Measurements from ENCODE around the gene LONP2. TPM values are rescaled to one million over a fixed set of nuclear protein-coding genes. Genes with fewer than 3 reads are reported as not detected.

Gene LONP2
- polyA plus RNA-seq, 3 donors = 21.5 to 35.6 (median 26.0) TPM

- TF ChIP-seq CTCF (IDR thresholded peaks at IDR 0.05) = no peak
- Mint-ChIP-seq H3K9me3 (no peaks in the 10 kb centered on the region), H3K4me1 (peaks cover 27% of the 10 kb centered on the region), H3K27ac (peak overlapping the region in 4 of 7 donors; percentile 23 to 87 (median 54)), H3K4me3 (no peak overlapping the region), H3K27me3 (ENCODE audit: low read depth in 3 of 3) (no peaks in the 10 kb centered on the region), H3K36me3 (peaks cover 23 to 40% of the 10 kb centered on the region in 2 donors)
- intact Hi-C loops (cut with micrococcal nuclease) = no loop called here
- H3K4me2 ChIP-seq (replicated peaks; ENCODE audit: extremely low read depth, low read length, poor library complexity, severe bottlenecking) = no peak overlapping the region
- H3K4me1 ChIP-seq (ENCODE audit: control insufficient read depth in 1 of 2, insufficient read depth in 2 of 2, low read length in 2 of 2) = peaks cover 15 to 21% of the 10 kb centered on the region in 2 donors
- H3K9me3 ChIP-seq (replicated peaks in 1 of 2; ENCODE audit: control insufficient read depth in 1 of 2, insufficient read depth in 1 of 2, low read length in 2 of 2) = no peaks in the 10 kb centered on the region
- no peak overlapping the region for H3K4me3 ChIP-seq (replicated peaks in 1 of 3; ENCODE audit: low read depth in 2 of 3, low read length in 3 of 3)
- H4K20me1 ChIP-seq (ENCODE audit: insufficient read depth, low read length) = peaks cover 91% of the 10 kb centered on the region
- H3K36me3 ChIP-seq (replicated peaks in 1 of 2; ENCODE audit: control insufficient read depth in 1 of 2, insufficient read depth in 2 of 2, low read length in 2 of 2) = peaks cover 19 to 39% of the 10 kb centered on the region in 2 donors
- WGBS (ENCODE audit: insufficient coverage) = 80% methylated on average over 9 of the region's 12 CpGs
- peaks cover 96% of the 10 kb centered on the region for H3K79me2 ChIP-seq (ENCODE audit: insufficient read depth, low read length)
- peak; percentile 17 to 34 (median 18) for DNase-seq
- H3K9ac ChIP-seq (ENCODE audit: insufficient read depth, low read length, poor library complexity, severe bottlenecking) = no peak overlapping the region
- H3K27me3 ChIP-seq (ENCODE audit: control insufficient read depth in 2 of 2, insufficient read depth in 2 of 2, low read length in 2 of 2) = no peaks in the 10 kb centered on the region
- no peak overlapping the region for H2AFZ ChIP-seq (ENCODE audit: insufficient read depth, low read depth, low read length, poor library complexity, severe bottlenecking)
- H3K27ac ChIP-seq (ENCODE audit: low read depth in 1 of 2, low read length in 2 of 2) = peak overlapping the region in 1 of 2 donors; percentile 66
These were observed 117.5 kb downstream of the LONP2 start for GRCh38 chr16:48361540-48362144.

- no peak for TF ChIP-seq CTCF (IDR thresholded peaks at IDR 0.05)
- H3K27ac Mint-ChIP-seq = peak overlapping the region; percentile 57 to 90 (median 84)
- H3K4me3 ChIP-seq (replicated peaks in 1 of 3; ENCODE audit: low read depth in 2 of 3, low read length in 3 of 3) = peak overlapping the region in 2 of 3 experiments; percentile 65 to 84
- peak overlapping the region; percentile 73 to 93 for H3K4me3 Mint-ChIP-seq
- H3K4me1 Mint-ChIP-seq = peaks cover 45% of the 10 kb centered on the region
- no peaks in the 10 kb centered on the region for H3K27me3 Mint-ChIP-seq (ENCODE audit: low read depth in 3 of 3)
- peak overlapping the region; percentile 84 for H3K4me2 ChIP-seq (replicated peaks; ENCODE audit: extremely low read depth, low read length, poor library complexity, severe bottlenecking)
- no peak for DNase-seq
- intact Hi-C loops (cut with micrococcal nuclease) = no loop called here
- H2AFZ ChIP-seq (ENCODE audit: insufficient read depth, low read depth, low read length, poor library complexity, severe bottlenecking) = no peak overlapping the region
- no peaks in the 10 kb centered on the region for H3K27me3 ChIP-seq (ENCODE audit: control insufficient read depth in 2 of 2, insufficient read depth in 2 of 2, low read length in 2 of 2)
- H4K20me1 ChIP-seq (ENCODE audit: insufficient read depth, low read length) = peaks cover 81% of the 10 kb centered on the region
- H3K9me3 Mint-ChIP-seq = no peaks in the 10 kb centered on the region
- peaks cover 12 to 17% of the 10 kb centered on the region in 2 donors for H3K36me3 Mint-ChIP-seq
- H3K9me3 ChIP-seq (replicated peaks in 1 of 2; ENCODE audit: control insufficient read depth in 1 of 2, insufficient read depth in 1 of 2, low read length in 2 of 2) = no peaks in the 10 kb centered on the region
- peaks cover 8 to 14% of the 10 kb centered on the region in 2 donors for H3K36me3 ChIP-seq (replicated peaks in 1 of 2; ENCODE audit: control insufficient read depth in 1 of 2, insufficient read depth in 2 of 2, low read length in 2 of 2)
- 89% methylated on average over 8 of the region's 15 CpGs for WGBS (ENCODE audit: insufficient coverage)
- H3K9ac ChIP-seq (ENCODE audit: insufficient read depth, low read length, poor library complexity, severe bottlenecking) = peak overlapping the region; percentile 86
- H3K4me1 ChIP-seq (ENCODE audit: control insufficient read depth in 1 of 2, insufficient read depth in 2 of 2, low read length in 2 of 2) = peaks cover 27 to 34% of the 10 kb centered on the region in 2 donors
- H3K27ac ChIP-seq (ENCODE audit: low read depth in 1 of 2, low read length in 2 of 2) = peak overlapping the region; percentile 3 to 96
- peaks cover 96% of the 10 kb centered on the region for H3K79me2 ChIP-seq (ENCODE audit: insufficient read depth, low read length)
These were observed 121.0 kb downstream of the LONP2 start for GRCh38 chr16:48365025-48365600.
